Measurements from ENCODE around the gene PCGF2. TPM values are rescaled to one million over a fixed set of nuclear protein-coding genes. Genes with fewer than 3 reads are reported as not detected.

Gene PCGF2
- total and polyA plus RNA-seq, 9 of the 15 experiments (the other 6 are each of a cell fraction or from before 2014, with no cell fraction given) = 1.3 to 33.4 (median 7.0) TPM

GRCh38 chr17:38704606-38705522 is 43.3 kb downstream of the PCGF2 start, which contains the start of gene MLLT6 (continued):
- TF ChIP-seq ARID3A (IDR thresholded peaks at IDR 0.05; ENCODE audit: borderline replicate concordance, low read depth, low read length) = no peak
- no peak for TF ChIP-seq MCM5 (IDR thresholded peaks at IDR 0.05; ENCODE audit: low read depth)
- no peak for TF ChIP-seq NBN (IDR thresholded peaks at IDR 0.05; ENCODE audit: low read depth)
- TF ChIP-seq PBX2 (CRISPR knock-in tag; IDR thresholded peaks at IDR 0.05; ENCODE audit: low read depth) = no peak
- no peak for TF ChIP-seq PBX2 (tag; conservative IDR thresholded peaks at IDR 0.05; ENCODE audit: low read depth)
- TF ChIP-seq ZNF512 (tag; IDR thresholded peaks at IDR 0.05) = no peak
- TF ChIP-seq TFAM (CRISPR knock-in tag; conservative IDR thresholded peaks at IDR 0.05) = no peak
- no peak for TF ChIP-seq NCOR1 (IDR thresholded peaks at IDR 0.05)
- TF ChIP-seq HMG20B (CRISPR knock-in tag; IDR thresholded peaks at IDR 0.05) = no peak
- TF ChIP-seq ZNF253 (CRISPR knock-in tag; conservative IDR thresholded peaks at IDR 0.05) = no peak
- no peak for TF ChIP-seq PHB2 (IDR thresholded peaks at IDR 0.05; ENCODE audit: low read depth)
- no peak for TF ChIP-seq HMBOX1 (IDR thresholded peaks at IDR 0.05)
- TF ChIP-seq STAG1 (CRISPR knock-in tag; IDR thresholded peaks at IDR 0.05; ENCODE audit: borderline replicate concordance) = no peak
- no peak for TF ChIP-seq GABPB2 (CRISPR knock-in tag; conservative IDR thresholded peaks at IDR 0.05)
- TF ChIP-seq POLR3G (IDR thresholded peaks at IDR 0.05; ENCODE audit: extremely low read depth, insufficient read length, insufficient replicate concordance) = no peak
- TF ChIP-seq YBX1 (IDR thresholded peaks at IDR 0.05) = no peak
- TF ChIP-seq FOXJ3 (CRISPR knock-in tag; IDR thresholded peaks at IDR 0.05) = no peak
- TF ChIP-seq ZBTB34 (CRISPR knock-in tag; IDR thresholded peaks at IDR 0.05) = no peak
- TF ChIP-seq ESRRA (IDR thresholded peaks at IDR 0.05; ENCODE audit: borderline replicate concordance, low read depth) = no peak

Measured in K562 (cell line).